OCI-LY7 (cell line): Measurements from ENCODE around the gene CNGA2.

ENCODE experiments used
- CTCF ChIP-seq: fragments of 200-600 bp; sonication (generic); conservative IDR thresholded peaks from 2 replicates; pipeline ENCODE4 v1.5.1; 2014; ENCODE audit warnings: mild to moderate bottlenecking, antibody characterized with exemption, low read length, moderate library complexity, mixed read lengths
- EZH2phosphoT487 ChIP-seq: fragments of 200-600 bp; sonication (generic); IDR thresholded peaks from 2 replicates; pipeline ENCODE4 v1.6.1; 2018; ENCODE audit warnings: low read depth, borderline replicate concordance, mild to moderate bottlenecking, mixed run types, antibody characterized with exemption, low read length, moderate library complexity, mixed read lengths

GRCh38 chrX:151779258-151779657 is 44.7 kb downstream of the CNGA2 start:
- TF ChIP-seq CTCF (no peak), EZH2phosphoT487 (no peak)
